ENCODE data around the gene RAB1B. TPM values are rescaled to one million over a fixed set of nuclear protein-coding genes. Genes with fewer than 3 reads are reported as not detected.

RAB1B gene
- total RNA-seq, 1 donor, result 88.9 TPM

GRCh38 chr11:66282468-66283455, 14.3 kb downstream of the RAB1B start:
- DNase-seq (ENCODE audit: low read depth), result peak; percentile 95
- H3K4me3 ChIP-seq (ENCODE audit: low read depth, low read length), result no peak overlapping the region
- peak; percentile 87 for TF ChIP-seq CTCF (IDR thresholded peaks at IDR 0.05; ENCODE audit: insufficient read depth, low read depth, low read length)

- no peak for TF ChIP-seq CTCF (IDR thresholded peaks at IDR 0.05; ENCODE audit: insufficient read depth, low read depth, low read length)
- no peak overlapping the region for H3K4me3 ChIP-seq (ENCODE audit: low read depth, low read length)
- no peak for DNase-seq (ENCODE audit: low read depth)
These were observed 15.1 kb downstream of the RAB1B start for GRCh38 chr11:66283461-66284105.

- DNase-seq (ENCODE audit: low read depth), result no peak
- TF ChIP-seq CTCF (IDR thresholded peaks at IDR 0.05; ENCODE audit: insufficient read depth, low read depth, low read length), result no peak
- H3K4me3 ChIP-seq (ENCODE audit: low read depth, low read length), result no peak overlapping the region
These were observed 16.2 kb downstream of the RAB1B start for GRCh38 chr11:66284526-66285078.

- no peak for TF ChIP-seq CTCF (IDR thresholded peaks at IDR 0.05; ENCODE audit: insufficient read depth, low read depth, low read length)
- no peak overlapping the region for H3K4me3 ChIP-seq (ENCODE audit: low read depth, low read length)
- DNase-seq (ENCODE audit: low read depth), result no peak
These were observed 17.0 kb downstream of the RAB1B start for GRCh38 chr11:66285250-66285947.

- H3K4me3 ChIP-seq (ENCODE audit: low read depth, low read length), result no peak overlapping the region
- no peak for DNase-seq (ENCODE audit: low read depth)
- TF ChIP-seq CTCF (IDR thresholded peaks at IDR 0.05; ENCODE audit: insufficient read depth, low read depth, low read length), result no peak
These were observed 18.3 kb downstream of the RAB1B start for GRCh38 chr11:66286699-66287098.

GRCh38 chr11:66287211-66287888, 18.9 kb downstream of the RAB1B start:
- DNase-seq (ENCODE audit: low read depth), result no peak
- peak overlapping the region; percentile 90 for H3K4me3 ChIP-seq (ENCODE audit: low read depth, low read length)
- TF ChIP-seq CTCF (IDR thresholded peaks at IDR 0.05; ENCODE audit: insufficient read depth, low read depth, low read length), result no peak

All from fibroblast of villous mesenchyme (primary cell).